K562 (cell line): ENCODE measurements around the gene WDR70. TPM values are rescaled to one million over a fixed set of nuclear protein-coding genes. Genes with fewer than 3 reads are reported as not detected.

Experiments used
- ATAC-seq: fragments of 200-7000 bp; cut with Tn5 transposase; 3 replicates; pipeline ENCODE4 v1.9.1; 2020; ENCODE audit warnings: moderate library complexity
- BruUV-seq: library from RNA; stranded (reverse); fragments of 400-500 nt; replicated peaks from 2 replicates; lab custom pipeline; 2021; lab: Mats Ljungman, UMichigan
- CTCF ChIA-PET: fragments of 300-600 bp; formaldehyde crosslinking; extraction: SDS; loops from one replicate; lab custom pipeline; 2021; ENCODE audit warnings: low intra/inter-chr PET ratio; lab: Yijun Ruan, JAX
- POLR2A ChIA-PET: fragments of 300-600, 350-650 bp; sonication (Branson Sonifier 250); formaldehyde crosslinking; extraction: SDS; loops from one replicate; lab custom pipeline; 2021; ENCODE audit warnings: antibody characterized with exemption, inconsistent platforms; lab: Yijun Ruan, JAX
- DNase-seq, 4 experiments: peaks; one replicate each; pipeline versions ENCODE4 v3.0.0 to v3.0.0-alpha.2; 2011 to 2018; ENCODE audit warnings: low spot score in 3 of 4, mixed read lengths in 3 of 4; ENCODE audit errors: extremely low read depth in 1 of 4
- FAIRE-seq: peaks from 2 replicates; lab custom pipeline; 2011; peaks lifted over from hg19 to GRCh38; lab: Jason Lieb, UNC
- H2AFZ ChIP-seq: 2 replicates; pipeline ENCODE4 v1.6.0; 2011; ENCODE audit warnings: low read depth, low read length, control low read depth, inconsistent platforms
- H3K27ac ChIP-seq: fragments of 200-600 bp; 3 replicates; pipeline ENCODE4 v1.8.0; 2011; ENCODE audit warnings: low read depth, mild to moderate bottlenecking, control low read depth, inconsistent platforms, low read length, moderate library complexity, mixed read lengths; ENCODE audit errors: extremely low read depth
- H3K27me3 ChIP-seq, 2 experiments: fragments of 300-600 bp in 1 of 2; 2 replicates in 1 of 2; 3 replicates in 1 of 2; pipeline versions ENCODE4 v1.6.0 to v1.8.0; 2011; ENCODE audit warnings: inconsistent platforms in 2 of 2, low read length in 2 of 2, mild to moderate bottlenecking in 1 of 2, mixed read lengths in 1 of 2, moderate library complexity in 1 of 2; ENCODE audit not compliant: control insufficient read depth in 2 of 2, insufficient read depth in 2 of 2
- H3K36me3 ChIP-seq: fragments of 300-600 bp; 3 replicates; pipeline ENCODE4 v1.8.0; 2011; ENCODE audit warnings: mild to moderate bottlenecking, low read length, inconsistent platforms; ENCODE audit not compliant: control insufficient read depth, insufficient read depth
- H3K4me1 ChIP-seq, 2 experiments: fragments of 200-600 bp in 1 of 2; replicated peaks in 1 of 2; 2 replicates in 1 of 2; 3 replicates in 1 of 2; pipeline versions ENCODE4 v1.5.1 to v1.8.0; 2011; ENCODE audit warnings: inconsistent platforms in 2 of 2, low read length in 2 of 2, mild to moderate bottlenecking in 1 of 2, mixed read lengths in 1 of 2, moderate library complexity in 1 of 2; ENCODE audit not compliant: control insufficient read depth in 2 of 2, insufficient read depth in 2 of 2
- H3K4me2 ChIP-seq: 2 replicates; pipeline ENCODE4 v1.6.1; 2011; ENCODE audit warnings: low read length, control low read depth, inconsistent platforms, mixed read lengths; ENCODE audit not compliant: insufficient read depth
- H3K4me3 ChIP-seq: fragments of 200-600 bp; sonication (generic), shearing (Covaris generic); 2 replicates; pipeline ENCODE4 v1.5.1; 2016; ENCODE audit warnings: control low read depth, inconsistent platforms
- H3K79me2 ChIP-seq: fragments of 200-600 bp; 3 replicates; pipeline ENCODE4 v1.8.0; 2011; ENCODE audit warnings: low read length, inconsistent platforms; ENCODE audit not compliant: control insufficient read depth, insufficient read depth
- H3K9ac ChIP-seq, 2 experiments: 2 replicates each; pipeline versions ENCODE4 v1.6.0 to v1.6.1; 2011; ENCODE audit warnings: low read depth in 2 of 2, low read length in 2 of 2, control low read depth in 1 of 2, inconsistent platforms in 1 of 2, mild to moderate bottlenecking in 1 of 2, mixed read lengths in 1 of 2; ENCODE audit not compliant: insufficient read depth in 1 of 2
- H3K9me1 ChIP-seq: one replicate; pipeline ENCODE4 v1.6.0; 2011; ENCODE audit warnings: inconsistent platforms, mild to moderate bottlenecking, low read length, moderate library complexity; ENCODE audit not compliant: control insufficient read depth, insufficient read depth
- H3K9me3 ChIP-seq: replicated peaks from 2 replicates; pipeline ENCODE4 v1.5.1; 2011; ENCODE audit warnings: low read depth, low read length, inconsistent platforms; ENCODE audit not compliant: control insufficient read depth, insufficient read depth
- H4K20me1 ChIP-seq: replicated peaks from 2 replicates; pipeline ENCODE4 v1.6.1; 2011; ENCODE audit warnings: low read length, inconsistent platforms, mixed read lengths; ENCODE audit not compliant: control insufficient read depth, insufficient read depth
- AFF4 ChIP-seq: sonication (generic); formaldehyde crosslinking; IDR thresholded peaks from 2 replicates; pipeline ENCODE4 v1.8.0; 2023; ENCODE audit warnings: mild to moderate bottlenecking, missing genetic modification reagents
- CREM ChIP-seq: IDR thresholded peaks from 2 replicates; pipeline ENCODE4 v1.6.1; 2014; ENCODE audit warnings: antibody characterized with exemption, low read depth
- FOSL1 ChIP-seq: fragments of 200-800 bp; sonication (Bioruptor generic); conservative IDR thresholded peaks from 2 replicates; pipeline ENCODE4 v1.6.1; 2016; ENCODE audit warnings: missing genetic modification characterization, missing compliant biosample characterization
- MAFK ChIP-seq: IDR thresholded peaks from 2 replicates; pipeline ENCODE4 v1.6.1; 2011; ENCODE audit warnings: low read length, improper control_type of control experiment
- POLR3G ChIP-seq: IDR thresholded peaks from 2 replicates; pipeline ENCODE4 v1.6.1; 2011; ENCODE audit not compliant: insufficient read length, insufficient replicate concordance; ENCODE audit errors: extremely low read depth
- SIN3B ChIP-seq: fragments of 450-650 bp; IDR thresholded peaks from 2 replicates; pipeline ENCODE4 v1.6.1; 2017; ENCODE audit warnings: low read depth, mild to moderate bottlenecking, moderate library complexity
- ZNF217 ChIP-seq: sonication (generic); formaldehyde crosslinking; IDR thresholded peaks from 2 replicates; pipeline ENCODE4 v1.8.0; 2022; ENCODE audit warnings: mild to moderate bottlenecking, missing genetic modification reagents
- ZNF518B ChIP-seq: fragments of 250-450 bp; sonication (Bioruptor Pico); IDR thresholded peaks from 2 replicates; pipeline ENCODE4 v1.5.0; 2021; ENCODE audit warnings: mild to moderate bottlenecking, moderate library complexity
- ZNF592 ChIP-seq: fragments of 450-650 bp; IDR thresholded peaks from 2 replicates; pipeline ENCODE4 v1.6.1; 2017; ENCODE audit warnings: antibody characterized with exemption, mild to moderate bottlenecking
- WGBS: fragments of 100-300 bp; shearing (Covaris generic); methylation state at CpG from one replicate; pipeline ENCODE4 v1.1.6; 2016; ENCODE audit warnings: low coverage, mixed read lengths; ENCODE audit not compliant: insufficient coverage; ENCODE audit errors: missing lambda C conversion rate; 5-methylcytosine and 5-hydroxymethylcytosine counted together
- in situ Hi-C: fragments of 300-500 bp; cut with MboI; formaldehyde crosslinking; loops from 4 replicates; pipeline ENCODE4 v1.15.0; 2018; ENCODE audit warnings: inconsistent platforms, mixed read lengths
- intact Hi-C: fragments of 100-400 bp; cut with micrococcal nuclease; formaldehyde crosslinking; loops from 2 replicates; pipeline ENCODE4 v1.14.2; 2022
- polyA plus RNA-seq, 8 experiments: library from polyadenylated mRNA; depleted of rRNA in 4 of 8; stranded (reverse) in 5 of 8; unstranded in 3 of 8; fragments of >200 nt; fragmentation: Nextera tagmentation in 2 of 8; fragmentation: Illumina TruSeq in 1 of 8; extraction: Ambion mirVana in 2 of 8; extraction: Trizol in 1 of 8; gene quantifications; 2 replicates each; pipeline versions ENCODE4 v1.2.1 to v1.2.3, GENCODE V29; 2011 to 2014; ENCODE audit warnings: inconsistent platforms in 1 of 8, missing spikeins in 1 of 8
- total RNA-seq, 7 experiments: library from RNA; depleted of rRNA in 6 of 7; stranded (reverse); fragments of >200 nt in 6 of 7; fragmentation: Illumina TruSeq in 2 of 7; extraction: Trizol in 2 of 7; gene quantifications; 2 replicates each; pipeline versions ENCODE4 v1.2.1 to v1.2.3, GENCODE V29; 2011 to 2021; ENCODE audit warnings: low replicate concordance in 1 of 7

Gene WDR70
- total and polyA plus RNA-seq, 9 of the 15 experiments (the other 6 are each of a cell fraction or from before 2014, with no cell fraction given), result 16.8 to 46.6 (median 38.8) TPM

- Histone ChIP-seq H2AFZ (no peak overlapping the region), H3K4me3 (no peak overlapping the region), H3K36me3 (no peaks in the 10 kb centered on the region; the same call in 2 of the 3 replicates), H3K4me1 (no peaks in the 10 kb centered on the region; a peak in 1 of 5 replicates), H3K79me2 (no peaks in the 10 kb centered on the region), H3K27me3 (no peaks in the 10 kb centered on the region), H3K4me2 (no peak overlapping the region), H3K27ac (no peak overlapping the region), H3K9me3 (peaks cover 5% of the 10 kb centered on the region; the same call in 1 of the 2 replicates), H3K9ac (no peak overlapping the region), H3K9me1 (no peaks in the 10 kb centered on the region), H4K20me1 (no peaks in the 10 kb centered on the region)
- intact Hi-C loops, result no loop called here
- 88% methylated on average over 2 of the region's 2 CpGs for WGBS
- ATAC-seq (no peak), DNase-seq (no peak), FAIRE-seq (no peak)
- in situ Hi-C loops, result no loop called here
- no TSS peak for BruUV-seq
- POLR2A ChIA-PET, result interaction anchor here (0.6 kb wide), 1 partner anchor 69 kb away, joined by 3 read pairs; no protein-coding TSS in a partner anchor
- CTCF ChIA-PET, result no interaction called here
- no peak for TF ChIP-seq ZNF592
- TF ChIP-seq FOSL1 (tag), result no peak
- no peak for TF ChIP-seq MAFK
- TF ChIP-seq ZNF518B, result no peak
- TF ChIP-seq POLR3G, result no peak
- TF ChIP-seq ZNF217 (CRISPR knock-in tag), result no peak
- no peak for TF ChIP-seq AFF4 (CRISPR knock-in tag)
- TF ChIP-seq CREM, result no peak
- no peak for TF ChIP-seq SIN3B
Observed at GRCh38 chr5:37490931-37491330, 111.8 kb downstream of the WDR70 start.
